ENCODE results near the gene BIRC5. TPM values are rescaled to one million over a fixed set of nuclear protein-coding genes. Genes with fewer than 3 reads are reported as not detected.

BIRC5 gene
- total RNA-seq, 1 donor from 2014 or later = 1.0 TPM

GRCh38 chr17:78202666-78203065, 11.4 kb upstream of the BIRC5 start:
- intact Hi-C loops (cut with micrococcal nuclease) = no loop called here
- no peak for TF ChIP-seq CTCF (IDR thresholded peaks at IDR 0.05)
- ATAC-seq (ENCODE audit: low read depth) (no peak), DNase-seq (no peak)
- Mint-ChIP-seq H3K27ac (no peak overlapping the region), H3K4me3 (no peak overlapping the region), H3K4me1 (peaks cover 8% of the 10 kb centered on the region), H3K36me3 (ENCODE audit: low read depth) (peaks cover 7% of the 10 kb centered on the region), H3K9me3 (no peaks in the 10 kb centered on the region), H3K27me3 (no peaks in the 10 kb centered on the region)
- ChIA-PET CTCF (no interaction called here), POLR2A (interaction anchor here (0.7 to 1.2 kb wide), 2 partner anchors 16 to 39 kb away, joined by 3 to 6 read pairs; partner anchors contain the start of gene TK1)

- ChIA-PET CTCF (no interaction called here), POLR2A (no interaction called here)
- Mint-ChIP-seq H3K27ac (no peak overlapping the region), H3K9me3 (no peaks in the 10 kb centered on the region), H3K36me3 (ENCODE audit: low read depth) (peaks cover 4% of the 10 kb centered on the region), H3K4me1 (no peaks in the 10 kb centered on the region), H3K4me3 (no peak overlapping the region), H3K27me3 (no peaks in the 10 kb centered on the region)
- TF ChIP-seq CTCF (IDR thresholded peaks at IDR 0.05) = no peak
- intact Hi-C loops (cut with micrococcal nuclease) = no loop called here
- DNase-seq (no peak), ATAC-seq (ENCODE audit: low read depth) (no peak)
Measured at GRCh38 chr17:78204387-78205123, 9.5 kb upstream of the BIRC5 start.

GRCh38 chr17:78205124-78205775, 8.8 kb upstream of the BIRC5 start:
- Mint-ChIP-seq H3K9me3 (no peaks in the 10 kb centered on the region), H3K36me3 (ENCODE audit: low read depth) (peaks cover 4% of the 10 kb centered on the region), H3K27me3 (no peaks in the 10 kb centered on the region), H3K4me1 (no peaks in the 10 kb centered on the region), H3K4me3 (no peak overlapping the region), H3K27ac (no peak overlapping the region)
- CTCF ChIA-PET = interaction anchor here (1.2 kb wide), 1 partner anchor 22 kb away, joined by 3 read pairs; no protein-coding TSS in a partner anchor
- DNase-seq (no peak), ATAC-seq (ENCODE audit: low read depth) (no peak)
- intact Hi-C loops (cut with micrococcal nuclease) = no loop called here
- POLR2A ChIA-PET = no interaction called here
- no peak for TF ChIP-seq CTCF (IDR thresholded peaks at IDR 0.05)

GRCh38 chr17:78206298-78206697, 7.8 kb upstream of the BIRC5 start:
- Mint-ChIP-seq H3K4me1 (no peaks in the 10 kb centered on the region), H3K27ac (no peak overlapping the region), H3K27me3 (no peaks in the 10 kb centered on the region), H3K4me3 (no peak overlapping the region), H3K36me3 (ENCODE audit: low read depth) (peaks cover 4% of the 10 kb centered on the region), H3K9me3 (no peaks in the 10 kb centered on the region)
- TF ChIP-seq CTCF (IDR thresholded peaks at IDR 0.05) = no peak
- ATAC-seq (ENCODE audit: low read depth) (no peak), DNase-seq (no peak)
- intact Hi-C loops (cut with micrococcal nuclease) = no loop called here
- ChIA-PET POLR2A (interaction anchor here (0.6 kb wide), 1 partner anchor 76 kb away, joined by 3 read pairs; the partner anchor contains the start of gene TMC8), CTCF (interaction anchor here (0.7 to 1.4 kb wide), 3 partner anchors 23 to 121 kb away, joined by 3 to 4 read pairs (median 3); no protein-coding TSS in a partner anchor)

- Mint-ChIP-seq H3K36me3 (ENCODE audit: low read depth) (peaks cover 4% of the 10 kb centered on the region), H3K4me1 (no peaks in the 10 kb centered on the region), H3K9me3 (no peaks in the 10 kb centered on the region), H3K4me3 (no peak overlapping the region), H3K27me3 (no peaks in the 10 kb centered on the region), H3K27ac (no peak overlapping the region)
- no peak for TF ChIP-seq CTCF (IDR thresholded peaks at IDR 0.05)
- DNase-seq (no peak), ATAC-seq (ENCODE audit: low read depth) (no peak)
- intact Hi-C loops (cut with micrococcal nuclease) = no loop called here
- CTCF ChIA-PET = no interaction called here
- POLR2A ChIA-PET = no interaction called here
Measured at GRCh38 chr17:78208486-78208885, 5.6 kb upstream of the BIRC5 start.

Data from activated B cell treated with CpG ODN at 0.5 μM for 24 hours (primary cell).